NCI-H510A (cell line): ENCODE results near the gene DPP7.

Experiments
- DNase-seq: peaks from one replicate; lab custom pipeline; 2025; lab: John Stamatoyannopoulos, UW

The DPP7 gene

GRCh38 chr9:137110911-137111787 lies 3.4 kb downstream of the DPP7 start:
- no peak for DNase-seq

- DNase-seq: no peak
These were observed 4.2 kb downstream of the DPP7 start for GRCh38 chr9:137110147-137110910.

GRCh38 chr9:137109250-137110146 lies 5.0 kb downstream of the DPP7 start:
- no peak for DNase-seq

GRCh38 chr9:137108608-137109249 lies 5.8 kb downstream of the DPP7 start:
- DNase-seq: no peak

- no peak for DNase-seq
These were observed 6.6 kb downstream of the DPP7 start for GRCh38 chr9:137107982-137108381.

- no peak for DNase-seq
These were observed 7.1 kb downstream of the DPP7 start for GRCh38 chr9:137107312-137107921.

- DNase-seq: no peak
These were observed 7.8 kb downstream of the DPP7 start for GRCh38 chr9:137106662-137107250.

- no peak for DNase-seq
These were observed 8.5 kb downstream of the DPP7 start for GRCh38 chr9:137105814-137106661.

- DNase-seq: no peak
These were observed 11.1 kb downstream of the DPP7 start for GRCh38 chr9:137103206-137103999.

GRCh38 chr9:137099231-137099630 lies 15.3 kb downstream of the DPP7 start:
- no peak for DNase-seq

GRCh38 chr9:137097761-137098462 lies 16.6 kb downstream of the DPP7 start:
- no peak for DNase-seq

GRCh38 chr9:137096785-137097546 lies 17.6 kb downstream of the DPP7 start:
- no peak for DNase-seq

- DNase-seq: no peak
These were observed 18.6 kb downstream of the DPP7 start for GRCh38 chr9:137095664-137096517.

- DNase-seq: no peak
These were observed 25.1 kb downstream of the DPP7 start for GRCh38 chr9:137089232-137089947.

GRCh38 chr9:137088121-137088520 lies 26.4 kb downstream of the DPP7 start:
- DNase-seq: no peak

- no peak for DNase-seq
These were observed 27.1 kb downstream of the DPP7 start for GRCh38 chr9:137087409-137087925.
